GM19463 (cell line): ENCODE results near the gene RAVER2.

Experiments used
- ATAC-seq: cut with Tn5 transposase; IDR thresholded peaks from one replicate; pipeline ENCODE4 v1.9.1; 2021; ENCODE audit warnings: mild to moderate bottlenecking, moderate library complexity; ENCODE audit not compliant: unreplicated experiment

The RAVER2 gene

DNA sequence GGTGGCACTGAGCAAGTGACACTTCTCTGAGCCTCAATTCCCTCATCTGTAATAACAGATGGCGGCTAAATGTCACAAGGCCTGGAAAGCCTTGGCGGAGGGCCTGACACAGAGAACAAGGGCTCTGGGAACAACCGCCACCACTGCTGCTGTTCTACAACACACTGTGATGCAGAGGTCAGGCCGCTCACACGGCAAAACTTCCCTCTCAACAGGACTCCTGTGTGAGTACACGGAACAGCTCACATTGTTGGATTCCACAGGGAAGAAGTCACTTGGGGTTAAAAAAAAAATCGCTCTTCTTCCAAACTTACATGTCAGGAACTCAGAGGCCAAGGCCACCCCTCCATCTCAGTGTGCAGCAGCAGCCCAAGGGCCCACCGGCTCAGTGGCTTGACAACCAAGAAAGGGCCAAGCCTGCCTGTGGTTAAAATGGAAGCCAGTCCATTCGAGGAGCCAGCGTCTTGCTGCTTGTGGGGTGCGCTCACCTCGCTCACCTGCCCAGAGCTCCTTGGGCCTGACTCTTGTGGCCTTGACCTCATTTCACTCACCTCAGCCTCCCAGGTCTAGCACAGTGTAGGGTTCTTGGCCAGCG, 101.1 kb downstream of the RAVER2 start:
- ATAC-seq, result no peak

DNA sequence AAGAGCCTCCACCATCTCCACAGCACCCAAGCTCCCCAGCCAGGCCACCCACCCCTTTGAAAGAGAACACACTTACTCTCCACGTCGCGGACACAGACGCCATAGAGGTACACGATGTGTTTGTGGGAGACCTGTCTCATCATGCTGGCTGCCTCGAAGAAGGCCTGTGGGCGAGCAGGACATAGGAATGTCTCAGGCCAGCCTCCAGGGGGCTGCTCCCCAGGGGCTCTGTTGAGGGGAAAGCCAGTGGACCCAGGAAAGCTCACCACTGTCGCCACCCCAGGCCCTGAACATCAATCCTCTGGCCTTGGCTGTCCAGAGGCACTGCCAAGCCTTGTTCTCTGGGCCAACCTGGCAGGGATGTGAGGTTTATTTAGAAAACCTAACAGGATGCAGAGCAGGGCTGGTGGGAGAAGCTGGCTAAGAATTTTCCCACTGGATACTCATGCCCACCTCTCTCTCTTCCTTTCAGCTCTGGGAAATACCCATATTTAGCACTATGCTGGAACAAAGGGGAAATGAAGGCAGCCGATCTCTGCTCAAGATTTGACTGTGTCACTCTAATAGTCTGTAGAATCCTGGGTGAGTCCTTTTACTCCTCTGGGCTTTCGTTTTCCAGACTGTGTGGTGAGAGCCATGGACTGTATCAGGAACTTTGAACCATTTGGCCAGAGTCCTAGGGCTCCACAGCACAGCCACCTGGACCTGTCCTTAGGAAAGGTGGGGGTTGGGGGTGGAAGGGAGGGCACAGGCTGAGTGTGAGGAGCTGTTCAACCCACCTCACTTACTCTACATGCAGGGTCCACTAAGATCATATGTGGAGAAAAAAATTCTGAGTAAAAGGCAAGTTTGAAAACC, 101.9 kb downstream of the RAVER2 start:
- ATAC-seq, result no peak

DNA sequence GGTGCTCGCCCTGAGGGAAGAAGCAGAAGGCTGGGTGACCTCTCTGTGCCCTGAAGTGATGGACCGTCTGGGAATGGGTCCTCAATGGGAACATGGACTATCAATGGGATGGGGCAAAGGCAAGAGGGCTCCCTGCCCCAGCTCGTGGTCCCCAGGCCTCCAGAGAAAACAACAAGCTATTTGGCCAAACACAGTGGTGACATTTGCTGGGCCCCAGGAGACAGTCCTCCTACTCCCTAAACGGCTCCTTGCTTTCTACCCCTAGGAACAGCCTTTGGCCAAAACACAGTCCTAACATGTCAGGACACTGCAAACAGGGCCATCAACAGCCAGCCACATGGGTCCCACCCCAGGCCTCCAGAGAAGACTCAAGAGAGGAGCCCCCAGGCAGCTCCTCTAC, 102.8 kb downstream of the RAVER2 start:
- no peak for ATAC-seq

DNA sequence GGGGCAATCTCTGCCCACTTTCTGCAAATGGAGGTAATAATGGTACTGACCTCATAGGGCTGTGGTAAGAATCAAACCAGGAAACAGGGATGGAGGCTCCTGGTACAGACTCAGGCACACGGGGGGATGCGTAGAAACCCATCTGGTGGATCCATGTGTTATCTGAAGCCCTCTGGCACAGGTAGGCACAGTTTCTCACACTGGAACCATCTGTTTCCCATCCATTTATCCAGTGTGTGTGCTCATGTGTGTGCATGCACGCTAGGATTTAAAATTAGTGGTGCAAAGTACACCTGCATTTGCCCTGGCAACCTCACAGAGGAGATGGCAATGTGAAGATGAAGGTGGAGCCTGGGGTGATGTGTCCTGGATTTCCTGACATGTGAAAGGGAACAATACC, 103.3 kb downstream of the RAVER2 start:
- no peak for ATAC-seq

DNA sequence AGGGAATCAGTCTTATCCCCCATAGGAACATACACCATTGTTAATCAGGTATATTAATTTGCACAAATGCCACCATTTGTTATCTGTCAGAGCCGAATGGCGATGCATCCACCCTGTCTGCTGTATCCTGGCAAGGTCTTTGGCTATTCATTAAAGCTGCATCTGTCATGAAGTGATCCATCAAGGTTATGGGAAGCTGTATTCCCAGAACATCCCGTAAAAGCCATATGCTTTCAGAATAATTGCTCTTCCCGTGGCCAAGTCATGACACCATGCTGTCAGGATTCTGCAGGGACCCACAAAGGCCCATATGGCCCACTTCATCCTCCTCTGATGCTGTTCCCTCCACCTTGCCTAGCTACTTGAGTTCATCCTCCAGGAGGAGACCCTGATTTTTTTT, 103.9 kb downstream of the RAVER2 start:
- ATAC-seq, result no peak

DNA sequence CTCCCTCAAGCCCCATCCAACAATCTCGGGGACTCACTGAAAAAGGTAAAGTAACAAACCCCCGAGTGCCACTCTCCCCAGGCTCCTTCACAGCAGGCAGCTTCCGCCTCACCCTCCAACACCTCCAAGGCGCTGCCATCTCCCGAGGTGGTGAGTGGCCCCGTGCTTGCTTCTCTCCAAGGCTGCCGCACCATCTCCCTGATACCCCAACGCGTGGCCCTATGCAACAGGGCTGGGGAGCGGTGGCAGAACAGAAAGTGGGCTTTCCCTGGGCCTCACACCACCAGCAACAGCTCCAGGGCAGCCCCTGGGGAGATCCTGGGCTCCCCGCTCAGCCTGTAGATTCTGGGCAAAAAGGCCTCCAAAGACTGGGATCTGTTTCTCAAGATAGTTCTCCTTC, 105.1 kb downstream of the RAVER2 start:
- no peak for ATAC-seq

DNA sequence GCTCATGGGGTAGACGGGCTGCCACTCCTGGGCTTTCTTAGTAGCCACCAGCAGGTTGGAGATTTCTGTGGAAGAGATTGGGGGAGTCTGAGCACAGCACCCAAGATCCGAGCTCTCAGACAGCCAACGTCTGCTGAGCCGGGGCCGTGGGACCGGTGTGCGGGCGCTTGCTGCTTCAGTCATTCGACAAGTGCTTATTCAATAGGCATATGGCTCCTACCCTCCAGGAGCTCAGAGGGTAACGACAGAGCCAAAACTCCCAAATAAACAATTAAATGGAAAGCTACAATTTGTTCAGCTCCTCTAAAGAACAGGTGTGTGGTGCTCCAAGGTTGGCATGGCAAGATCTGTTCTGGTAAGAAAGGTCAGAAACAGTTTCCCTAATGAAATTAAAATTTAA, 106.0 kb downstream of the RAVER2 start:
- no peak for ATAC-seq

DNA sequence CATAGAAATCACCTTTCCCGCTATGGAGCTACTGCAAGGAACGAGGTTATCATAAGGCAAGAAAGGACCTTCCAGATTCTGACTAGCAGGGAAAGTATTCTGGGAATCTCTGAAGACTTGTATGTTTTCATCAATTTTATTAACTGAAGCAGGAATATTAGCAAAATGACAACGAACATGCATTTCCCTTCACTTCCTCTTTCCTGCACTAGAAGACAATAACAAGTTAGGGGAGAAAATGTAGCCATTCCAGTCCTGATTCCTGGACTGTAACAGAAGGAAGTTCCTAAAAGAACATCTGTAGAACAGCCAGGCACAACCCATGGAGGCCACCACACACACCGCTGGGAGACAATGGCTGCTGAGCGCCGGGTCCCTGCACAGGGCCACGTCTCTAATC, 106.8 kb downstream of the RAVER2 start:
- no peak for ATAC-seq

DNA sequence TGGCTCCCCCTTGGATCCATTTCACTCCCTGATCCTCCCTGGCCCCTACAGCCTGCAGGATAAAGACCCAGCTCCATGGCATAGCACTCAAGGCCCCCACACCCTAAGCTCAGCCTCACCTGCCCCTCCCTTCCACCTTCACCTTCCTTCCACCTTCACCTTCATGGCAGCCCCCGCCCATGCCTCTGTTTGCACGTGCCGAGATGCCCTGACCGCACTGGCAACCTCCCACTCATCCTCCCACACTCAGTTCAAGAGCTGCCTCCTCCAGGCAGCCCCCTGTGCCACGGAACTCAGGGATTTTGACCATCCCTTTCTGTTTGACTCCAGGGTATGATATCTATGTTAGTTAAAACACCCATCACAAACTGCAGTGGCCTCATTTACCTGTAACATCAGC, 109.8 kb downstream of the RAVER2 start:
- no peak for ATAC-seq

DNA sequence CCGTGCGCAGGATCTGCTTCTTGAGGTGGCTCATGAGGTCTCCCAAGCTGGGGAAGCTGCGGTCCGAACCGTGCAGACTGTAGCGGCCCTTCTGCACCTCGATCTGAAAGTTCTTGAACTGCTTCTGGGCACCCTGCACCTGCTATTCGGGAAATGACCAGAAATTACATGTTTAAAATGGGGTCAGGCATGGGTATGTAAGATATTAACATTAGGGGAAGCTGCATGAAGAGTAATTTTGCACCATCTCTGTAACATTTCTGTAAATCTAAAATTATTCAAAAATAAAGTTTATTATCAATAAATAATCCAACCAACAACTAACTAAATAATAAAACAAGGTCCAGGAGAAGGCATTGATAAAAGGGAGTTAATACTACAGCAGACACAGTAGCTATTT, 110.7 kb downstream of the RAVER2 start:
- no peak for ATAC-seq

DNA sequence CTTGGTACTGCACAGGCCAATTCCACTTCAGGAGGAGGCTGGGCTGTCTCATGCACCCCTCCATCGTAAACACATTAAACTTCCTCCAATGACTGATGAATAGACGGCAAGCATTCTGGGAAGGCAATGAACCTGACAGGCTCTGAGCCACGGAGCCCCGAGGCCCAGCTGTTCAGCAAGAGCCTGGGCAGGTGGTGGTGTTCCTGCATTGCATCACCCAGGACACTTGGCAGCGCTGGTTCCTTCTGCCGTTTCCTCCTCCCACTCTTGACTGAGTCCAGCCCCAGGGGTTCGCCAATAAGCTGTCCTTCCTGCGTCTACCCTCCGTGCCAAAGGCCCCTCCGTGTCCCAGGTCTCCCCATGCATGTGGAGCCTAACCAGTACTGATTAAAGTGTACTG, 111.7 kb downstream of the RAVER2 start:
- no peak for ATAC-seq

DNA sequence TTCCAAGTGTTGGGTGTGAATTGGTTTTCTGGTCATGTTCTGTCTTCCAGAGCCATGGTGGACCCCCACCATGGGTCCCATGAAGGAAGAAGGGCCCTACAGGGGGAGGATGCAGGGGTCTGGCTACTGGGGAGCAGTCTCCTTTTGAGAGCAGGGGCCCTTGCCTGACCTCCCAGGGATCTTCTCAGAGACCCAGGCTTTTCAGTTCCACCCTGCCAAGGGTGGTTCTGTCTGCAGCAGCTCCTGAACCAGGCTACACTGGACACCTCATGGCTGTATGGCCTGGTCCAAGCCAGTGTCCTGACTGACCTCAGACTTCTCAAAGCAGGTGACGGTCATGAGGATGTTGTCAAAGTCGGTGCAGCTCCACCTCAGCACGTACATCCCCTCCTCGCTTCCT, 112.5 kb downstream of the RAVER2 start:
- ATAC-seq, result no peak

DNA sequence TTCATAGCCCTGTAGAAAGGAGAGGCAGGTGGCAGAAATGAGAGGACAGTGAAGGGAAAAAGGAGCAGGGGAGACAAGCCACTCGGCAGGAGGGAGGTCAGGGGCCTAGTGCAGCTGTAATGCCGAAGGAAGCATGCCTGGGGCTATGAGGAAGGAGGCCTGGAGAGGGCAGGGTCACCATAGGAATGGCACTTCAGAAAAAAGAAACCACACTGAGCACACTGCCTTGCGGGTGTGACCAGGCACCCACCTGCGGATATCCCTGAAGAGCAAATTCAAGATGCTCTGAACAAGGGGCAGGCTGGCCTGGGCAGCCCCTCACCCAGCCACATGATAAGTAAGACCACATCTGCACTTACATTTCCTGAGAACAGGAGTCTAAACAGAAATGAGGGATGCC, 116.7 kb downstream of the RAVER2 start:
- no peak for ATAC-seq

DNA sequence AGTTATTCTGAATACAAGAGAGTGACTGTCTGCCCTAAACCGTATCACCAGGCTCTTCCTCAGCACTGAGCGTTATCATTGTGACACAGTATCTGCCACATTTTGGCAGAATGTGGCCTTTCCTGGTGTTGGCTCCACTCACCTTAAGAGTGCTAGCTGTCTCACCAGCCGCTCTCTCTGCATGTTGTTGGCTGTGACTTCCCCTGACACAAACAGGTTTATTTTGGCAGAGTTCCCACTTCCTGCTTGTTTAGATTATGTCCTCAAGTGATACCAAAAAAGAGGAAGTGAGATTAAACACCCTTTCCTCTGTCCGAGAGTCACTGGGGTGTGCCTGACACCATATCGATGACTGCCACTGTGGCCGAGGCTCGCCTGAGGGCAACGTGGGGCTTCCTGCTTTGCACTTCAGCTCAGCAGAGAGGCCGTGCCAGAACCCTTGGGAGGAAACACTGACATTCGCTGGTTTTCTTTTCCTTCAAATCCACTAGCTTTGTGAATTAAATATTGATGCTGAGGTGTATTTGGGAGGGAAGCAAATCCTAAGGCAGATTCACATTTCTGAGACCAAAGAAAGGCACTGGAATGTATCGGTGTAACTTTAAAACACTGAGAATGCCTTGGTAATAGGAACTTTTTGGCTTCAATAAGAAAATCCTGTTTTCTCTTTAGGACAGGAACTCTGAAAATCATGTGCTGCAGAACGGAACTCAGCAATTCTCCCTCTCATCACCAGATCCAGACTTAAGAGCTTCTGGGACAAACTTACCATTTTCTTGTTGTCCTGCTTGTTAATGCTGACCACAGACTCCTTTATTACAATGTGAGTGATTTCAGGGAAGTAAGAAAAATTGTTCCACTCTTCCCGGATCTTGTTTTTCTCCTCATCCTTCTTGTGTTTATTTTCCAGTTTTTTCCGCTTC, 119.4 kb downstream of the RAVER2 start:
- ATAC-seq, result peak; percentile 99

DNA sequence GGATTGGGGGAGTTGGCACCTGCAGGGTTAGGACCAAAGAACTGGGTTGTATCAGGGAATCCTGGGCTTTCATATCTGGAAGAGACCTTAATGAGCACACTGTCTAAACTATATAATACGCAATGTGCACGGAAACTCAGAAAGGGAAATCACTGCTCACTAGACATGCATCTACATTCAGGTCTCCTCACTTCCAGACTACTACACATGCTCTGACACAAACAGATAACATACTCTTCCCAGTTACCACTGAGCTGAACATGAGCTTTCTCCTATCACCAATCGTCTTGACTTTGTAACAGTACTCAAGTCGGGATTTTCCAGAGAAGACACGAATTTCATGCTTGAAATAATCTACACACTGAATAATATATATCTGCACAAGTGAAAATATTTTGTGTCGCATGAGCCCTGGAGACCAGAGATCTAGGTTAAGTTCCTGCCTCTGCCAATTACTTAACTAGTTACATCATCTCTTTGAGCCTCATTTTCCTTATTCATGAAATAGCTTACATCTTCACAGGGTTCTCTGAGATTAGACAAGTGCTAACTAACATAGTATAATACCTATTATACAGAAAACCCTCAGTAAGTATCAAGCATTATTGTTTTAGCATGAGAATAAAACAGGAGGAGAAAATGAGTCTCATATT, 120.4 kb downstream of the RAVER2 start:
- ATAC-seq, result no peak

DNA sequence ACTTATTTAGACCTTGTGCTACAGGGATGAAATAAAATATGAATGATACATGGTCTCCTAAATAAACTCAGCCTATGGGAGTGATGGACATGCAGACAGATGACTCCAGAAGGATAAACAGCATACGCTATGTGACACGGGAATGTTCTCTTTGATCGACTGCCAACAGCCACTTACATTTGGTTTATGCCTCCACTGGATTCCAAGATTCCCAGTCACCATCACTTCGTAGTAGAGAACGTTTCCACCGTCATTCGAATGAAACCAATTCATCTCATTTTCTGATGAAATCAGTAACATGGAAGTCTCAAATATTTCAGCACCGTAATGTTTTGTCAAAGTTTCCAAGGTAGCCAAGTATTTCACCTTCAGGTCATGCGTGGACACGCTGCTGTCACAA, 121.8 kb downstream of the RAVER2 start:
- ATAC-seq, result no peak

DNA sequence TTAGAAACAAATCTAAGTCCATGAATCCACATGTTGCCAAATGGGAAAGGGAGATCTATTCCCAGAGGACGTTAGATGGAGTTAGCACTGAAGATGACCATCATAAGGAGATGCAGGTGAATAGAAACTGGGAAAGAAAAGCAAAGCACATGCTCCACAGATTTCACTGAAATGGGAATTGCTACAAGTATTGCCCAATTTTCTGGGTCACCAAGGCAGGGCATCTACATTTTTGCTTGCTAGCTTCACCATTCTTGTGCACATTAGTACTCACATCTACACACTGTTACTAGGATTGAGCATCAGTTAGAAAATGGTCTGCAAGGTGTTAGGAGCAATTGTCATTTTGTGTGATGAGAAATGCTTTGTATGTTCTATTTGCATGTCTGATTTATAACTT, 122.4 kb downstream of the RAVER2 start:
- no peak for ATAC-seq

DNA sequence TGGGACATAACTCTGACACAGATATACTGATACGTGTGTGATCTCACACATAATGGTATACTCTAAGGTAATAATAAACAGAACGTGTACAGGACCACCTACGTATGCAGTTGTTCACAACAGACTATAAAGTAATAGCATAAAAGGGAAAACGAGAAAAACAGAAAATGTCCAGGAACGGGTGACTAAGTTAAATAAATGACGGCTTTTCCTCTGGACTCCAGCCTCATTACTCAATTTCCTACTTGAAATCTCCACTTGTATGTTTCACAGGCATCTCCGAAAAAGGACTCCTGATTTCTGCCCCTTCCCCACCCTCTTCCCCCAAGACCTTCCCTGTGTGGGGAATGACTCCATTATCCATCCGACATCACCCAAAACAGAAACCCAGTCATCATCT, 126.4 kb downstream of the RAVER2 start:
- ATAC-seq, result no peak

DNA sequence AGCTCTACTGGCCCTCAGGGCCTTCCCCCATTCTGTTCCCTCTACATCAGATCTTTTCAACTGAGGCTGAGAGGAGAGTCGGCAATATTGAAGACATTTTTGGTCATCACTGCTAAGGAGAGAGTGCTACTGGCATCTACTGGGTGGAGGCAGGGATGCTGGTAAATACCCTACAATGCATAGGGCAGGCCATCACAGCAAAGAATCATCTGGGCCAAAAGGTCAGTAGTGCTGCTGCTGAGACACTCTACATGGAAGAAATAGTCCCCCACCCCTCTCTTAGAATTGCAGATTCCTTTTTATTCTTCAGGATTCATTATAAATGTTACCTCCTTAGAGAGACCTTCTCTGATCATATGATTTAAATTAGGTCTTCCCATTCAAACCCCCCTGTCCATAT, 127.2 kb downstream of the RAVER2 start:
- no peak for ATAC-seq

DNA sequence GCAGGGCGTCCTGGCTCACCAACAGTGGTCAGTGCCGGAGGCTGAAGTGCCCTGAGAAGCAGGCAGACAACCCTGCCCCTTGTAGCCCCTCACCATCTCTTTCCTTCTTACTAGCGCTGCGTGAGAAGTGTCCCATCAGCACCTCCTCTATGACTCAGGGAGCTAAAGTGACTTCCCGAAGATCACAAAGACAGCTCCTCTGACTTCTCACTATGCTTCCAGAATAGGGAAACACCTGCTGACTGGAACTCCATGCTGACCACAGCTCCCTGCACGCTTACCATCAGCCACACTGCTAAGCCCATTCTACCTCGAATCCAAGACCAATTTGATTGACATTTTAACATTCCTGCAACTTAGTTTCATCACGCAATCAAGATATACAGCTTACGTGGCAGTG, 128.7 kb downstream of the RAVER2 start:
- no peak for ATAC-seq

DNA sequence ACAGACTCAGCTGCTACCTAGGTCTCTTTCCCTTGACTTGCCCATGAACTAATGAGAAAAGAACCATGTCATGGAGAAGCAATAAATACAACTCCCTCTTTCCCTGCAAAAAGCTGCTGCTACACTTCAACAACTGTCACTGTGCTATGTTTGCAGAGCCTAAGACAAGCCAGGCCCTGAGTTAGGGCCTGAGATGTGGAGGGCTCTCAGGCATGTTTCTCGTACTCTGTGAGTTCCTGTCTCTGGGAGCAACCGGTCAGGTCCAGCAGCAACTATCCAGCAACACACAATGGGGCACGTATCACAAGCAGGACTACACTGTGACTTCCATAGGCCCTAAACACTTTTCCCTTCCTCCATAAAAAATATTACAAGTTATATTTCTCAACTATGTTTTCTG, 129.8 kb downstream of the RAVER2 start:
- ATAC-seq, result no peak
